Upper lobe of right lung (tissue), 1 donor: Measurements from ENCODE around the gene PAMR1. TPM values are rescaled to one million over a fixed set of nuclear protein-coding genes. Genes with fewer than 3 reads are reported as not detected.
"Not testable (repeated sequence)": the region's sequence is repeated elsewhere in the genome, so short reads cannot be mapped to it uniquely, and the experiment has no call there.

Source experiments
- ATAC-seq: fragments of 200-7000 bp; cut with Tn5 transposase; one replicate; pipeline ENCODE4 v1.9.1; 2020; ENCODE audit warnings: mild to moderate bottlenecking, moderate library complexity
- DNase-seq: peaks from one replicate; pipeline ENCODE4 v3.0.0-alpha.2; 2020
- H3K27ac ChIP-seq: fragments of 200-600 bp; one replicate; pipeline ENCODE4 v1.8.0; 2022
- H3K27me3 ChIP-seq: fragments of 200-600 bp; one replicate; pipeline ENCODE4 v1.8.0; 2022; ENCODE audit warnings: mild to moderate bottlenecking
- H3K36me3 ChIP-seq: fragments of 200-600 bp; one replicate; pipeline ENCODE4 v1.8.0; 2022
- H3K4me1 ChIP-seq: fragments of 200-600 bp; one replicate; pipeline ENCODE4 v1.8.0; 2022
- H3K4me3 ChIP-seq: fragments of 200-600 bp; one replicate; pipeline ENCODE4 v1.8.0; 2022; ENCODE audit warnings: mild to moderate bottlenecking
- H3K9me3 ChIP-seq: fragments of 200-600 bp; one replicate; pipeline ENCODE4 v1.8.0; 2022
- CTCF ChIP-seq: fragments of 200-600 bp; IDR thresholded peaks from one replicate; pipeline ENCODE4 v1.8.0; 2022; ENCODE audit warnings: antibody characterized with exemption
- intact Hi-C: fragments of 100-400 bp; cut with DNase I; formaldehyde crosslinking; loops from one replicate; pipeline ENCODE4 v1.11.0; 2022
- total RNA-seq: library from RNA; stranded (reverse); fragmentation: NEBNext Ultra II Directional; extraction: Animal tissue kit (Norgen Biotek cat#: 25700); gene quantifications from one replicate; pipeline ENCODE4 v1.2.1, GENCODE V29; 2021
- donor health status: DM: no; HTN: yes; CAD: no; lungs with severe emphysema.

The PAMR1 gene
- total RNA-seq, 1 donor from 2014 or later = 12.4 TPM

DNA sequence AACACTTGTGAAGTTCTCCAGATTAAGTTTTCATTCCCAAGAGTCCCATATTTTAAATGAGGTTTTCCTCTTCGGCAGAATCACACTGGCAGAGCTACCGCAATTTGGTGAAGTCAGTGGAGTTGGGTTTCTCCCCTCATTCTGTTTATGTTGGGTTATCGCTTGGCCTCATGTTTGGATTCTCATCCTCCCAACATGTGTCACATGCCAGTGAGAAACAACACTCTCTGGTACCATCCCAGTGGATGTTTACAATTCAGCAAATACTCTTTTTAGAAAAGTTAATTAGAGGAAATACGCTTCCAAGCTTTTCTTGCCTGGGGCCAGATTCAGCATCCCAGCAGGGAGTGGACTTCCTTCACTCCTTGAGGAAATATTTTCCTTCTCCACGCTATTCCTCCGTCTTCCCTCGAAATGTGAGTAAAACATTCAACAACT lies 2.1 kb downstream of the PAMR1 start:
- no peak for TF ChIP-seq CTCF
- Histone ChIP-seq H3K27me3 (peaks cover 24% of the 10 kb centered on the region), H3K4me3 (no peak overlapping the region), H3K9me3 (no peaks in the 10 kb centered on the region), H3K27ac (no peak overlapping the region), H3K4me1 (no peaks in the 10 kb centered on the region), H3K36me3 (no peaks in the 10 kb centered on the region)
- ATAC-seq (no peak), DNase-seq (no peak)
- intact Hi-C loops = no loop called here

DNA sequence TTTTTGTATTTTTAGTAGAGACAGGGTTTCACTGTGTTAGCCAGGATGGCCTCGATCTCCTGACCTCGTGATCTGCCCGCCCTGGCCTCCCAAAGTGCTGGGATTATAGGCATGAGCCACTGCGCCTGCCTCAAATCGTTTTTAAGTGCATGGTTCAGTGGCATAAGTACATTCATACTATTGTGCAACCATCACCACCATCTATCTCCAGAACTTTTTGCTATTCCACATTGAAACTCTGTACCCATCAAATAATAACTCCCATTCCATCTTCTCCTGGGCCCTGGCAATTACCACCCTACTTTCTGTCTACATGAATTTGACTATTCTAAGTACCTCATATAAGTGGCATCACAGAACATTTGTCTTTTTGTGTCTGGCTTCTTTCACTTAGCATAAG lies 3.3 kb downstream of the PAMR1 start:
- H3K27ac ChIP-seq, intact Hi-C loops, H3K36me3 ChIP-seq, H3K4me1 ChIP-seq, DNase-seq, H3K4me3 ChIP-seq, ATAC-seq, H3K9me3 ChIP-seq: not testable (repeated sequence)
- H3K27me3 ChIP-seq = peaks cover 28% of the 10 kb centered on the region

GRCh38 chr11:35520376-35520775 lies 5.0 kb downstream of the PAMR1 start:
- H3K27ac ChIP-seq = no peak overlapping the region
- no peak for ATAC-seq
- H3K4me1 ChIP-seq = no peaks in the 10 kb centered on the region
- intact Hi-C loops = no loop called here
- TF ChIP-seq CTCF = no peak
- no peak for DNase-seq
- H3K36me3 ChIP-seq = no peaks in the 10 kb centered on the region
- no peak overlapping the region for H3K4me3 ChIP-seq
- no peaks in the 10 kb centered on the region for H3K9me3 ChIP-seq
- H3K27me3 ChIP-seq = peaks cover 16% of the 10 kb centered on the region

DNA sequence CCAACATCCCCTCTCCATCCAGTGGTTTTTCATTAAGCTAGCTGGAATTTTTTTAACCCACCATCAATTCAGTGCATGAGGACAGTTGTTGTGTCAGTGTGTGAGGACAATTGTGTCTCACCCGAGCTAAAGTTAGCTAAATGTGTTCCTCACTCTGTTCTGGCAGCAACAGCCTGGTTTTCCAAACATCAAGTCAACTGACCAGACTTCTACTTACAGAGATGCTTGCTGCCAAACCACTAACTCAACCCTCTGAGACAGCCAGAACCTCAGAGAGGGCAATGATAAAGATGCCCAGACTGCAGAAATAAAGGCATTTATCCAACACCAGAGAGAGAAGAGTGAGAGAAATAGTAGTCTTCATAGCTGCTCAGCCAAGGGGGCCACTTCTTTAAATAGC lies 6.7 kb downstream of the PAMR1 start:
- intact Hi-C loops = no loop called here

GRCh38 chr11:35517481-35517880 lies 7.9 kb downstream of the PAMR1 start:
- Histone ChIP-seq H3K36me3 (no peaks in the 10 kb centered on the region), H3K27ac (no peak overlapping the region), H3K4me3 (no peak overlapping the region), H3K27me3 (peaks cover 8% of the 10 kb centered on the region), H3K4me1 (no peaks in the 10 kb centered on the region), H3K9me3 (no peaks in the 10 kb centered on the region)
- ATAC-seq = no peak
- no peak for TF ChIP-seq CTCF
- intact Hi-C loops = no loop called here
- no peak for DNase-seq

More for the DNA sequence above, 6.7 kb downstream of the PAMR1 start:
- no peaks in the 10 kb centered on the region for H3K36me3 ChIP-seq
- no peak for DNase-seq
- no peaks in the 10 kb centered on the region for H3K9me3 ChIP-seq
- H3K4me3 ChIP-seq = no peak overlapping the region
- H3K27me3 ChIP-seq = peaks cover 14% of the 10 kb centered on the region
- no peak overlapping the region for H3K27ac ChIP-seq
- ATAC-seq = no peak
- TF ChIP-seq CTCF = no peak
- H3K4me1 ChIP-seq = no peaks in the 10 kb centered on the region

DNA sequence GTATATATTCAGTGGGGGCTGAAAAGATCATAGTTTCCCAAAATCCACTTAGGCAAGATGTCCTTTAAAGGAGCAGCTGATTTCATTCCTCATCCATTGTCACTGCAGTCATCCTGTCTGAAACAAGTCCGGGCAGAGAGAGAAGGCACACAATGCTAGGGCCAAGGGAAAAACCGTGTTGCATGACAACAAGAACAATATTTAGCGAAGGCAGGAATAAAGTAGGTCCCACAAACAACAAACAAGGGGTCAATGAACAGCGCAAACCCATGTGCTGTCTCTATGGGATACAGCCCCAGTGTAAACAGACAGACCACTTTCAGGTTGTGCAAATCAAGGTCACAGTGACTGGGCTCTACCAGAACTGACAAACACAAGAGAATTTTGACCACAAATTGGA lies 9.0 kb downstream of the PAMR1 start:
- H3K36me3 ChIP-seq = no peaks in the 10 kb centered on the region
- ATAC-seq = no peak
- DNase-seq = no peak
- H3K9me3 ChIP-seq = no peaks in the 10 kb centered on the region
- no peak overlapping the region for H3K27ac ChIP-seq
- H3K27me3 ChIP-seq = peaks cover 8% of the 10 kb centered on the region
- no peak overlapping the region for H3K4me3 ChIP-seq
- intact Hi-C loops = no loop called here
- no peaks in the 10 kb centered on the region for H3K4me1 ChIP-seq
- no peak for TF ChIP-seq CTCF
